GM18907 (cell line): ENCODE results near the gene LDLRAD4.
A peak's percentile ranks its signal among the peaks of the same experiment; 100 is the strongest.

ENCODE experiments used
- ATAC-seq: cut with Tn5 transposase; IDR thresholded peaks from one replicate; pipeline ENCODE4 v1.9.1; 2021; ENCODE audit warnings: mild to moderate bottlenecking, moderate library complexity; ENCODE audit not compliant: unreplicated experiment

The LDLRAD4 gene

GRCh38 chr18:13499803-13500202 lies 281.2 kb downstream of the LDLRAD4 start:
- ATAC-seq, result no peak

DNA sequence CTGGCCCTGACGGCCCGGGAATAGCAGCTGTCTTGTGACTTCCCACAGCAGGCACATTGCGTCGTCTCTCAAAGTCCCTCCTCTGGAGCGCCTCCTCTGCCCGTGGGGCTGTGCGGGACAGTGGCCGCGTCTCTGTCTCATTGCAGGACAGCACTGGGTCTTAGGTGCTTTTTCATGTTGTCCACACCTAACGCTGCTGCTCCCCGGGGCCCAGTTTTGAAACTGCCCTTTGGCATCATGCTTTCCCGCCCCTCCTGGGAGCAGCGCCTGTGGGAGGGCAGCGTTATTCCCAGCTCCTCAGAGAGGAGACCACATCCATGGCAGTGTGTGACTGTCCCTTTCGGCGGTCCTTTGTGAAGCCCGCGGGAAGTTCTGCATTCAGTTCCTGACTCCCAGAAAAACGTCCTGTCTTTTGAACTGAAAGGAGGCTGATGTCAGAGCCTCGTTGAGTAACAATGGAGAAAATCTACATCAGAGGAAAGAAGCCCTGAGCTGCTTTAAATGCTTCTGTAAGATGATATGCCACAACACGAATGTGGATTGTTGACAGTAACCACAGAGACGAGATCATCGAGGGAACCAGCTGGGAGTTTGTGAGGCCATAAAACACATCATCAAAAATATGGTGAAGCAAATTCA lies 281.8 kb downstream of the LDLRAD4 start:
- no peak for ATAC-seq

DNA sequence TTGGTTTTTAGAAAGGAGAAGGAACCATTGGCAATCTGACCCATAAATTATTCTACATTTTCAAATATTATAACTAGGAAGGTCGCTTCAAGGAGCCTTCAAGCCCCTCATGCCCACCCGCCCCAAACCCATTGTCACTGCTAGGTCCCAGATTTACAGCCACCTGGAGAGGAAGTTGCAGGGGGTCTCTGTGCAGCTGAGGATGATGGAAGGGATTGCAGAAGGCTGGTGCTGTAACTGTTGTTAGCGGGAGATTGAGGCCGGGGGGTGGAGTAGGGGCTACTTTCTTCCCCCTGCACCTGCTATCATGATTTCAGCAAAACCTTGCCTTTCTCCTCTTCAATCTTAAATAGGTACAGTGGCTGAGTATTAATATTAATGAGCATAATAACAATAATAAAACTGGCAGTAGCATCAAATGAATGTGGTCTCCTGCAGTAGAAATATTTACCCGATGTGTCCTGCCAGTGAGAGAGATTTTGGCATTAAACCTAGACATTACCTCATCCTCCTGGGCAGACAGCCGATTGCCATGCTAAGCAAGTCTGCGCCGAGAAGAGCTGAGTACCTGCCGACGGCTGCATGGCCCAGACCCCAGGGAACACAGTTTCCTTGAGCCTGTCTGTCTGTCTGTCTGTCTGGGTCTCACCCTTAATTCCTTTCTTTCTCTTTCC lies 282.4 kb downstream of the LDLRAD4 start:
- ATAC-seq, result no peak

DNA sequence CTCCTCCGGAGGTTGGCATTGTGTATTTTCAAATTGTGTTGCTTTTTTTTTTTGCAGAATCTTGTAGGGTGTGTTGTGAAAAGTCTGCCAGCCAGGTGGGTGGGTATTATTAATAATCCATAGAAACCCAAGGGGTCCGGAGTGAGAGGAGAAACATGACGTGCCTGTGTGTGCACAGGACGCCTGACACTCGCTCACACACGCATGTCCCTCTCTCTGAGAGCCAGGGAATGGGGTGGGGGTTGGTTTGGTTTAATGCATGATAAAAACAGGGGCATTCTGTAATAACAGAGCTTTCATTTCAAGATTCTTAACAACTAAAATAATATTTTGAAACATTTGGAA lies 283.0 kb downstream of the LDLRAD4 start:
- ATAC-seq, result peak; percentile 16

GRCh38 chr18:13501891-13502290 lies 283.3 kb downstream of the LDLRAD4 start:
- ATAC-seq, result peak; percentile 96

DNA sequence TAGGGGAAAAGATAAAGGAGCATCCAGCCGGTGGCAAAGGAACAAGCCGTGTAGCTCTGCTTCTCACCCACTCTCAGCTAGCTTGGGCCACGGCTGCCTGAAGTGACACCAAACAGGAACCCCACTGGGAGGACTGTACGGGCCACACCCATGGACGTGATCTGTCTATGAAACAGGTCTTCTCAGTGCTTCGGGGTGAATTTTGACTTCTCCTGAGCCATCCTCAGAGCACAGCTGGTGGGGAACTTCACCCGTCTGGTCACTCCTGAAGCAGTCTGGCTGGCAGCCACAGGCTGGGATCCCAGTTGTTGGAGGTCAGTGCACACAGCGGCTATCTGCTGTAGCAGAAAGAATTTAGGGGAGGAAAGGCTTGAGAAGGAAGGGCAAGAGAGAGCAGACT lies 284.0 kb downstream of the LDLRAD4 start:
- no peak for ATAC-seq

- ATAC-seq, result no peak
Measured at GRCh38 chr18:13503836-13504235, 285.3 kb downstream of the LDLRAD4 start.

DNA sequence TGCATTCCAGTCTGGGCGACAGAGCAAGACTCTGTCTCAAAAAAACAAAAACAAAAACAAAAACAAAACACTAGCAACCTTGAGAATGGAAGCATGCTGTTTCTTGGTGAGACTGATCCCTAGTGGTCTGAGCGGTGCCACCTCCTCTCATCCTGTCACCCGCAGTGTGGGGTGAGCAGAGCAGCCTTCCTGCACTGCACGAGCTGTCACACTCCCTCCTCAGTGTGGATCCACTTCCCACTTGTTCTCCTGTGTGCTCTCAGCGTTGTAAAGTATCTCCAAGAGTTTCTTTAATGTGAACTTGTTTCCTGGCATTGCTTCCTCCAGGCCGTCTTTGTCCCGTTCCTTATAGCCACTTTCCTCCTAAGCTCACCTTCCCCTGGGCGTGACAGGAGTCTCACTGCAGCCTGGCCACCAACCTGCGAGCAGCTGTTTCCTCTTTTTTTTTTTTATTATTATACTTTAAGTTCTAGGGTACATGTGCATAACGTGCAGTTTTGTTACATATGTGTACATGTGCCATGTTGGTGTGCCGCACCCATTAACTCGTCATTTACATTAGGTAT lies 287.3 kb downstream of the LDLRAD4 start:
- ATAC-seq, result no peak

GRCh38 chr18:13510594-13510993 lies 292.0 kb downstream of the LDLRAD4 start:
- ATAC-seq, result no peak

DNA sequence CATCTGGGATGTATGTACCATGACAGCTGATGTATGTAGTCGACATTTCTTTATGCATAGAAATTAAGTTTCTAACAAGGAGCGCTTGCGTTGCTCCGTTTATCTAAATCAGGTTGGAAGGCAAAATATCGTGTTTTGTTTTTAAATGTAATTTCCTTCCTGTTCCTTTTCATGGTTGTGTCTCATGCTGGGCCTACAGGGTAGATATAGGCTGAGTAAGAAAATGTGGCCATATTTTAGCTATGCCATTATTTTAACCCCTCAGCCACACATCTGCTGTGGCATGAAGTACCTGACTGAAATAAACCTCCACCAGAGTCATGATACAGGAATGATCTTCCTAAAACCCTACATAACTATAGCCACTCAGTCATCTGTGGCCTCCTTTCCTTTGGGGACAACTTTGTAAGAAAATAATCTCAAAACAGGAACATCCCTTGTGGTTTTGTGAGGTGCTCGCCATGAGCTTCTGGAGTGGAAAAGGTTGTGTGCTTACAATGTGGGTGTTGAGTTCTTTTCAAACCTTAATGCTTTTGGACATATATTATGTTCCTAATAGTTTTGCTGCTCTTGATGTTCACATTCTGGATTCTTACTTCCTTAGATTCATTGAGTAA lies 293.5 kb downstream of the LDLRAD4 start:
- no peak for ATAC-seq

DNA sequence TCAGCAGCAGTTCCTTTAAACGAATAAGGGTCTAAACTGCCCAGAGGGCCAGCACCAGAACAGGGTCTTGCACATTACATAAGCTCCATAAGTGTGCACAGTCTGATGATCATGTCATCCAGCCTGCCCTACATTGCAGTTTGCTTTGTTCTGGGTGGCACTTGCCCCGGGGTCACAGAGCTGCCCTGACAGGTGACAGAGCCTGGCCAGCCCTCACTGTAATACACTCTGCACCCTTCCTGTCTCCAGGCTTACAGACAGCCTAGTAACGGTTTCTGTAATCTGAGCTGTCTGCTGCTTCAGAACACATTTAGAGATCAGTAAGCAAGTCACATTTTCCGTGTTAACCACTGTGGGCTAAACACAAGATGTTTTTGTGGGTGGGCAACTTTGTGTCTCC lies 294.5 kb downstream of the LDLRAD4 start:
- no peak for ATAC-seq

GRCh38 chr18:13513481-13513880 lies 294.9 kb downstream of the LDLRAD4 start:
- ATAC-seq, result no peak

DNA sequence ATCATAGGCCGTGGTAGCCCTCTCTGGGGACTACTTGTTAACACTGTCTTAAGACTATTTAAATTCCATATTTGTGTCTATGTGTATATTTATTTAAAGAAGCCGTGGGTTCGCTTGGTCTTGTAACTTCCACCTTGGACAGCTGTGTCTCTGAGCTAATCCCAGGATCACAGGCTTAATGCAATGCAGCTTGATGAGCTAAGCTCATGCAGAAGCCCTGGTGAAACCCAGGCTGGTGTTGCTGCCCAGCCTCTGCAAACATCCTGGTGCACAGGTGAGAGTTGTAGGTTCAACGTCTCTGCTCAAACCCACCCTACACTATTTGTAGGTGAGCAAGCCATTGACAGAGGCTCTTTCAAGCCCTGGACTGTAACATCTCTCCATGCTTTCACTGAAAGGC lies 296.0 kb downstream of the LDLRAD4 start:
- no peak for ATAC-seq

DNA sequence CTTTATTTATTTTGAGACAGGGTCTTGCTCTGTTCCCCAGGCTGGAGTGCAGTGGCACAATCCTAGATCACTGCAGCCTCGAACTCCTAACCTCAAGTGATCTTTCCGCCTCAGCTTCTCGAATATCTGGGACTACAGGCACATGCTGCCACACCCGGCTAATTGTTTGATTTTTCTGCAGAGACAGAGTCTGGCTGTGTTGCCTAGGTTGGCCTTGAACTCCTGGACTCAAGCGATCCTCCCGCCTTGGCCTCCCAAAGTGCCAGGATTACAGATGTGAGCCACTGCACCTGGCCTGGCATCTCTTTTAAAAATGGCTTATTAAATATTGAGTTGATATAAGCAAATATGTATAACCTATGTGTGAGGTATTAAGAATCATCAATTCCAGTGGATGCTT lies 298.3 kb downstream of the LDLRAD4 start:
- no peak for ATAC-seq

DNA sequence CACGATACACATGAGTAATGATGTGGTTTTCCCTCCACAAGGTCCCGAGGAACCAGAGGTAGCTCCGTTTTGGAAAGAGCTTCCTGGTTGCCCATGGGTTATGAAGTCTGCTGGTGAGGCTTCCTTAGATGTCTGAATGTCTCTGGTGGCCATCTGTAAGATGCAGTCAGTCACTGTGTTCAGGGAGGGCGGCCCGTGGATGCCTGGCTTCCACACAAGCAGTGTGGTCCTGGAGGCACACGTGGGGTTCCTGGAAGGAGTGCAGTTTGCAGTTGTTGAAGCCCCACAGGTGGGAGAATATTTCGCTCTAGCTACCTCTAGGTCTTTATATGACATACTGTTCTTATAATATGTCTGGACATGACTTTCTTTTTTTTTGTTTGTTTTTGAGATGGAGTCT lies 298.8 kb downstream of the LDLRAD4 start:
- ATAC-seq, result no peak

- ATAC-seq, result no peak
Measured at GRCh38 chr18:13518382-13518781, 299.8 kb downstream of the LDLRAD4 start.

GRCh38 chr18:13520306-13520705 lies 301.7 kb downstream of the LDLRAD4 start:
- ATAC-seq, result no peak

DNA sequence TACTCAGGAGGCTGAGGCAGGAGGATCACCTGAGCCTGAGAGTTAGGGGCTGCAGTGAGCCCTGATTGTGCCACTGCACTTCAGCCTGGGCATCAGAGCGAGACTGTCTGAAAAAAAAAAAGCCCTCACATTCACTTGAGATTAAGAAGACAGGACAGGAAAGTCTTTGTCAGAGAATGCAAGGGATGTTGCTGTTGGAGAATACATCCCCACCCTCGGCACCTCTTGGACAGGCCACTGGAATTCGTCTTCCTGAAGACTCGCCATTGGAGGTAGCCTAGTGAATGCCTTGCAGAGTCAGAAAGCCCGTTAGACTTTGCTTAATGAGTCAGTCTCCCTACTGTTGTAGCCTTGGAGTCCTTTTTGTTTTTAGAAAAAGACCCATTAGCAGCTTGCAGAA lies 302.2 kb downstream of the LDLRAD4 start:
- no peak for ATAC-seq

- ATAC-seq, result no peak
Measured at GRCh38 chr18:13521418-13521817, 302.9 kb downstream of the LDLRAD4 start.

DNA sequence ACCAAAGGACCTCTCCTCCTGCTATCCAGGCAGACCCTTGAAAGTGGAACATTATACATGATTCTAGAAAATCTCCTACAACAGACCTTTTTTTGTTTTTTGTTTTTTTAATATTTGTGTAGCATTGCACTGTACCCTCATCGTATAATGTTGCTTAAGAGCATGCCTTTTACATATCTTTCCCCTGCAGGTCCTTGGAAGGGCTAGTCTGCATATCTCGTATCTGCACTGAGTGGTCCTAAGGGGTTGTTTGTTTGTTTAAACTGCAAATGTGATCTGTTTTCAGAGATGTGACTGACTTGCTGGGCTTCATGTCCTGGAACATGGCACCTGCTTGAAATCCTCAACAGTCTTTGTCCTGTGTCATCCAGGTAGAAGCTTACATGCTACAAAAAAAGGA lies 303.7 kb downstream of the LDLRAD4 start:
- ATAC-seq, result no peak

DNA sequence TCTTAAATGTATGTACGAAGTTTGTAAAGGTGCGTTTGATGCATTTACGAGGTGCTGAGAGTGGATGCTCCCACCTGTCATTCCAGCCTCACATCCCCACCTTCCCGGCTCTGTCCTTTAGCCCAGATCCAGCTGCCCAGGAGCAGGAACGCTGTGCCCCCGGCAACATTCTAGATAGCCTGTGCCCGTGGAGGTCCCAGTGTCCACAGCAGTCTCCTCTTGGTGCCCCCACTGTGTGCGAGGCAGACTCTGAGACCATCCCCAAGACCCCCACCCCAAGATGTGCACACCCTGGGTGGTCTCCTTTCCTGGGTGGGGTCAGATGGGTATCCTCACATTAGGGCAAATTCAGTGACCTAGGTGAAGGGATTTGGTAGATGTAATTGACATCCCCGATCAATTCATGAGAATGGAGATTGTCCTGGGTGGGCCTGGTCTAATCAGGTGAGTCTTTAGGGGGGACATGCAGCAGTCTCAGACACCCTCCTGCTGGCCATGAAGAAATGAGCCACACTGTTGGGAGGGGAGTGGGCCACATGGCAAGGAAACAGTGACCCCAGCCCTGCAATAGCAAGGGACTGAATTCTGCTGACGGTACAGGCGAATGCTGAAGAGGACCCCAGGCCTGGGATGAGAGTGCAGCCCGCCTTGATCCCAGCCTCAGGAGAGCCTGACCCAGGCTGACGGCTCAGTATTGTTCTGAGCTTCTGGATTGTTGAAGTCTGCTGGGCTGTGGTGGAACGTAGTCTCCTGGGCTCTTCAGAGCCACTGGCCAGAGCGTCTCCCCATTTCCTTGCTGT lies 304.5 kb downstream of the LDLRAD4 start:
- no peak for ATAC-seq
